Measurements from ENCODE around the gene DCLRE1B. TPM values are rescaled to one million over a fixed set of nuclear protein-coding genes. Genes with fewer than 3 reads are reported as not detected.
A peak's percentile ranks its signal among the peaks of the same experiment; 100 is the strongest.

DCLRE1B gene
- total and polyA plus RNA-seq, 9 of the 15 experiments (the other 6 are each of a cell fraction or from before 2014, with no cell fraction given): 10.6 to 28.8 (median 17.2) TPM

- TF ChIP-seq ZBTB40 (IDR thresholded peaks at IDR 0.05) (peak; percentile 88), ZBTB40 (CRISPR knock-in tag; IDR thresholded peaks at IDR 0.05) (peak; percentile 67), TCF15 (CRISPR knock-in tag; IDR thresholded peaks at IDR 0.05) (no peak), ZNF384 (IDR thresholded peaks at IDR 0.05; ENCODE audit: low read depth, low read length) (no peak), POLR2B (IDR thresholded peaks at IDR 0.05; ENCODE audit: low read depth, partially characterized antibody) (no peak), ZNF77 (CRISPR knock-in tag; IDR thresholded peaks at IDR 0.05) (no peak)
These were observed 25.4 kb upstream of the DCLRE1B start (continued) for GRCh38 chr1:113879739-113880038.

Measured in K562 (cell line).